Lower leg skin (tissue), 4 donors: ENCODE measurements around the gene SAMD13. TPM values are rescaled to one million over a fixed set of nuclear protein-coding genes. Genes with fewer than 3 reads are reported as not detected.

ENCODE experiments used
- DNase-seq, 2 donors: peaks; one replicate each; pipeline ENCODE4 v3.0.0-alpha.2; 2019; ENCODE audit warnings: low spot score in 2 of 2
- H3K4me3 ChIP-seq: fragments of 200-600 bp; sonication (generic); 2 replicates; pipeline ENCODE4 v1.5.1; 2017; ENCODE audit warnings: mild to moderate bottlenecking, low read depth; ENCODE audit not compliant: poor library complexity, severe bottlenecking
- CTCF ChIP-seq, 3 donors: fragments of 450-650 bp; IDR thresholded peaks; one replicate each; pipeline ENCODE4 v1.5.1; 2016; ENCODE audit warnings: antibody characterized with exemption in 3 of 3, mild to moderate bottlenecking in 3 of 3, moderate library complexity in 2 of 3
- POLR2A ChIP-seq, 2 donors: fragments of 450-650 bp; IDR thresholded peaks; one replicate each; pipeline ENCODE4 v1.6.1; 2016 to 2017; ENCODE audit warnings: antibody characterized with exemption in 2 of 2, mild to moderate bottlenecking in 1 of 2, moderate library complexity in 1 of 2
- WGBS, 2 donors: methylation state at CpG; one replicate each; pipeline ENCODE4 v1.1.5; 2018; 5-methylcytosine and 5-hydroxymethylcytosine counted together
- intact Hi-C: fragments of 100-400 bp; cut with DNase I; formaldehyde crosslinking; loops from one replicate; pipeline ENCODE4 v1.15.0; 2023; ENCODE audit warnings: low total_unique reads
- total RNA-seq, 4 donors: library from RNA; depleted of rRNA; stranded (reverse); fragments of >200 nt; gene quantifications; one replicate each; pipeline ENCODE4 v1.1.0, GENCODE V29; 2016

Gene SAMD13
- total RNA-seq, 4 donors from 2014 or later = 0.88 to 1.1 TPM; not detected in 2

GRCh38 chr1:84363019-84363418 is 61.5 kb downstream of the SAMD13 start:
- TF ChIP-seq POLR2A (IDR thresholded peaks at IDR 0.05) = no peak
- no peak for TF ChIP-seq CTCF (IDR thresholded peaks at IDR 0.05)
- intact Hi-C loops = no loop called here
- WGBS, 2 donors = 63 to 68% methylated on average over 5 of the region's 5 CpGs
- no peak overlapping the region for H3K4me3 ChIP-seq
- peak in 1 of 2 donors; percentile 24 for DNase-seq

DNA sequence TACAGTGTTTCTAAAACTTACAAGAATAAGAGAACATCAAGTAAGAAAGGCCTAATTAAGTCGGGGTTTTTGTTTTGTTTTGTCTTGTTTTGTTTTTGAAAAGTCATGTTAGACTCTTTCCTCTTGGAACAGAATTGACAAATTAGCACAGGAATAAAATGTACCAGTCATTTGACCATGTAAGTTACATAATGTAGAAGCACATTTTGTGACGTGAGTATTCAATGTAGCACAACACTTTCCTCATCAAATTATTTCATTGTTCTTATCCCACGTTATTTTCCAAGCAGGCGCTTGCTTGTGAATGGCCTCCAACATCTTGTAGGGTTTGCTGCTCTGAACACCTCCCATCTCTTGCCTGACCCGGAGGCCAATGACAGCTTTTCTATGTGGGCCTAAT is 62.1 kb downstream of the SAMD13 start:
- intact Hi-C loops = no loop called here
- no peak for DNase-seq
- H3K4me3 ChIP-seq = no peak overlapping the region
- no peak for TF ChIP-seq POLR2A (IDR thresholded peaks at IDR 0.05)
- no peak for TF ChIP-seq CTCF (IDR thresholded peaks at IDR 0.05)
- 60 to 76% methylated on average over 5 of the region's 5 CpGs for WGBS, 2 donors

DNA sequence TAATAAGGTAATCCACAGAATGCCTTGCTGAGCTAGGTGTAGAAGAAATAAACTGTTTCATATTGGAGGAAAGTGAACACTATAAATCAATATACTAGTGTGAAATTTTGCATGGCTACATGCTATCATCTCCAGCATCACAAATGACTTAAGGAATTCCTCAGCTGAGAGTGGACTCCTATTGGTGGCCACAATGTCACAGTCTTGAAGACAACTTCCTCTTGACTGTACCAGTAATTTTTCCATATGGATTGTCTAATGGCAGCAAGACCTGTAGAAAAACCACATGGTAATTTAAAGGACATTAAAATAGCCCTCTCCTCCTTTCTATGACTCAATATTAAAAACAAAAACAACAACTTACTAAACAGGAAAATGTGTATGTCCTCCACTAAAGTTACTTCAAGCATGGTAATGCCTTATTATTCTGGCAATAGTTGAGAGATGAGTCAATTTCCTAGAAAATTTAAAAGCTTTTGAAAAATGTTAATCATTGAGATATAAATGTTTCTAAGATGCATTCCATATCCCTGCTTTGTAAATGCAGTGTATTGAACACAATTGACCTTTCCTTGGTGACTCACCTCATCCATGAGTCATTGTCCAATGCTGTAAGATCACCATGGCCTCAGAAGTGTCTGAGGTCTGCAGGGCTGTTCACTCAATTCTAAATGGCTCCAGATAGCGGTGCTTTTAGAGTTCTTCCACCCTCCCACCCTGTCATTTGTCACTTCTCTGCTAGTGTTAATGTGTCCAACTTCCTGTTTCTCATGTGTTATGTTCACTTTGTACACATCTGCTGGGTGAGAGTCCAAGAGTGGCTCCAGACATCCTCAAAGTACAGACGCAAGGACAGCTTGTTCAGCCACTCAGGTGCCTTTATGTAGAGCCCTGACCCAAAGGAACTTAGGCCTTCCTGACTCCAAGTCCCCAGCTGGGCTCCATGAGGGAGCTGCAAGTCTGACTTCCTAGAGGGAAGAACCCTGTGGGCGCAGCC is 64.0 kb downstream of the SAMD13 start:
- intact Hi-C loops = no loop called here
- no peak for TF ChIP-seq CTCF (IDR thresholded peaks at IDR 0.05)
- TF ChIP-seq POLR2A (IDR thresholded peaks at IDR 0.05) = no peak
- H3K4me3 ChIP-seq = no peak overlapping the region
- WGBS, 2 donors = 42 to 43% methylated on average over 3 of the region's 3 CpGs
- DNase-seq = peak in 1 of 2 donors; percentile 50

- 85 to 87% methylated on average over 2 of the region's 2 CpGs for WGBS, 2 donors
Observed at GRCh38 chr1:84366786-84367185, 65.3 kb downstream of the SAMD13 start.

GRCh38 chr1:84367219-84367618 is 65.7 kb downstream of the SAMD13 start:
- TF ChIP-seq CTCF (IDR thresholded peaks at IDR 0.05) (no peak), POLR2A (IDR thresholded peaks at IDR 0.05) (no peak)
- intact Hi-C loops = no loop called here
- 48 to 67% methylated on average over 1 of the region's 1 CpG for WGBS, 2 donors
- no peak for DNase-seq
- H3K4me3 ChIP-seq = no peak overlapping the region

More at GRCh38 chr1:84366786-84367185, 65.3 kb downstream of the SAMD13 start:
- H3K4me3 ChIP-seq = no peak overlapping the region
- intact Hi-C loops = no loop called here
- no peak for DNase-seq
- TF ChIP-seq POLR2A (IDR thresholded peaks at IDR 0.05) = no peak

GRCh38 chr1:84368441-84368840 is 66.9 kb downstream of the SAMD13 start:
- TF ChIP-seq CTCF (IDR thresholded peaks at IDR 0.05) (no peak), POLR2A (IDR thresholded peaks at IDR 0.05) (no peak)
- intact Hi-C loops = no loop called here
- H3K4me3 ChIP-seq = no peak overlapping the region
- DNase-seq = no peak
- WGBS, 2 donors = 89 to 97% methylated on average over 5 of the region's 5 CpGs
